BE2C (cell line): Measurements from ENCODE around the gene BRIP1.

Experiments
- DNase-seq: peaks from one replicate; pipeline ENCODE4 v3.0.0-alpha.2; 2020
- H3K27me3 ChIP-seq: fragments of 250-450 bp; sonication (Bioruptor Pico); 2 replicates; pipeline ENCODE4 v1.5.1; 2020; ENCODE audit warnings: mild to moderate bottlenecking
- H3K36me3 ChIP-seq: fragments of 250-450 bp; sonication (Bioruptor Pico); 2 replicates; pipeline ENCODE4 v1.5.1; 2020; ENCODE audit warnings: mild to moderate bottlenecking
- H3K4me1 ChIP-seq: fragments of 250-450 bp; sonication (Bioruptor Pico); 2 replicates; pipeline ENCODE4 v1.5.1; 2020
- H3K4me3 ChIP-seq: 2 replicates; pipeline ENCODE4 v1.5.1; 2011; ENCODE audit warnings: low read depth, low read length
- H3K9me3 ChIP-seq: fragments of 250-450 bp; sonication (Bioruptor Pico); 2 replicates; pipeline ENCODE4 v1.5.1; 2020
- CTCF ChIP-seq: IDR thresholded peaks from 2 replicates; pipeline ENCODE4 v1.5.1; 2012; ENCODE audit warnings: mild to moderate bottlenecking, low read depth, low read length

BRIP1 gene

DNA sequence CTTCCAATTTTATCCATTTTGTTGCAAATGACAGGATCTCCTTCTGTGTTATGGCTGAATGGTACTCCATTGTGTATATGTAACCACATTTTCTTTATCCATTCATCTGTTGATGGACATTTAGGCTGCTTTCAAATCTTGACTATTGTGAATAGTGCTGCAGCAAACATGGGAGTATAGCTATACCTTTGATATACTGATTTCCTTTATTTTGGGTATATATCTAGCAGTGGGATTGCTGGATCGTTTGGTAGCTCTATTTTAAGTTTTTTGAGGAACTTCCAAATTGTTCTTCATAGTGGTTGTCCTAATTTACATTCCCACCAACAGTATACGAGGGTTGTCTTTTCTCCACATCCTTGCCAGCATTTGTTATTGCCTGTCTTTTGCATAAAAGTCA, 67.8 kb downstream of the BRIP1 start:
- H3K27me3 ChIP-seq: no peaks in the 10 kb centered on the region
- H3K4me1 ChIP-seq: no peaks in the 10 kb centered on the region
- no peaks in the 10 kb centered on the region for H3K9me3 ChIP-seq
- H3K4me3 ChIP-seq: no peak overlapping the region
- TF ChIP-seq CTCF: no peak
- H3K36me3 ChIP-seq: peaks cover 10% of the 10 kb centered on the region
- DNase-seq: no peak

DNA sequence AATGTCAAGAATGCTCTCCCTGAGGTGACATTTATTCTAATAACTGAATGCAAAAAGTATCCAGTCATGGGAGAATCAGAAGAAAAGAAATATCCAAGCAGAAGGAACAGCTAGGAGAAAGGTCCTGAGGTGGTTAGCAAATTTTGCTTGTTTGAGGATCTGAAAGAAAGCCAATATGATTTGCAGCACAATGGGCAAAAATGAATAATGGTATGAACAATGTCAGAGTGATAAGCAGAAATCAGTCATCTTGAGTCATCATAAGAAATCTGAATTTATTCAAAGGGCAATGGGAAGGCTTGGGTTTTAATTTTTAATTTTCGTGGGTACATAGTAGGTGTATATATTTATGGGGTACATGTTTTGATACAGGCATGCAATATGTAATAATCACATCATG, 68.5 kb downstream of the BRIP1 start:
- no peak for TF ChIP-seq CTCF
- Histone ChIP-seq H3K4me1 (no peaks in the 10 kb centered on the region), H3K4me3 (no peak overlapping the region), H3K27me3 (no peaks in the 10 kb centered on the region), H3K9me3 (no peaks in the 10 kb centered on the region), H3K36me3 (peaks cover 13% of the 10 kb centered on the region)
- no peak for DNase-seq

DNA sequence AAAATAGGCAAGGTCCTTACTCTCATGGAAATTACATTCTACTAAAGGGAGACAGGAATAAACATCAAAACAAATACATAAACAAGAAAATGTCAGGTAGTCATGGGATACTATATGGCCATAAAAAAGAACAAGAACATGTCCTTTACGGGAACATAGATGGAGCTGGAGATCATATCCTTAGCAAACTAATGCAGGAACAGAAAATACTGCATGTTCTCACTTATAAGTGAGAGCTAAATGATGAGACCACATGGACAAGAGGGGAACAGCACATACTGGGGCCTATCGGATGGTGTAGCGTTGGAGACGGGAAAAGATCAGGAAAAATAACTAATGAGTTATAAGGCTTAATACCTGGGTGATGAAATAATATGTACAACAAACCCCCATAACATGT, 69.1 kb downstream of the BRIP1 start:
- TF ChIP-seq CTCF: no peak
- Histone ChIP-seq H3K27me3 (no peaks in the 10 kb centered on the region), H3K4me1 (no peaks in the 10 kb centered on the region), H3K4me3 (no peak overlapping the region), H3K36me3 (peaks cover 13% of the 10 kb centered on the region), H3K9me3 (no peaks in the 10 kb centered on the region)
- no peak for DNase-seq

DNA sequence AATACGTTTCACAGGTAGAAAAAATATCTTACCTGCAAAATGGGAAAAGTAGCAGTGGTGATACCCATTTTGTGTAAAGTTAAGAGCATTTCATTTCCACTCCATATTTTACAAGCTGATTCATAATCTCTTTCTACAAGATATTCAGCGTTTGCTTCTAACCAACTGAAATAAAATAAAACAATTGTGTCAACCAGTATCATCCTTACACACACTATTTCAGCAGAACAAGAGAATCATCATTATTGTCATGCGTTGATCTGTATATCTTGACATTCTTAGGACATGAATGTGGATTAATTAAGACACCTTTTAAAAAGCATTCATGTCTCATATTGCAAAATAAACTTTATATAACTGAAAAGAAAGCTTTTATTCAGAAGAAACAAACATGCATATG, 69.8 kb downstream of the BRIP1 start:
- no peaks in the 10 kb centered on the region for H3K4me1 ChIP-seq
- peaks cover 13% of the 10 kb centered on the region for H3K36me3 ChIP-seq
- H3K27me3 ChIP-seq: no peaks in the 10 kb centered on the region
- no peak for TF ChIP-seq CTCF
- DNase-seq: no peak
- H3K4me3 ChIP-seq: no peak overlapping the region
- no peaks in the 10 kb centered on the region for H3K9me3 ChIP-seq

DNA sequence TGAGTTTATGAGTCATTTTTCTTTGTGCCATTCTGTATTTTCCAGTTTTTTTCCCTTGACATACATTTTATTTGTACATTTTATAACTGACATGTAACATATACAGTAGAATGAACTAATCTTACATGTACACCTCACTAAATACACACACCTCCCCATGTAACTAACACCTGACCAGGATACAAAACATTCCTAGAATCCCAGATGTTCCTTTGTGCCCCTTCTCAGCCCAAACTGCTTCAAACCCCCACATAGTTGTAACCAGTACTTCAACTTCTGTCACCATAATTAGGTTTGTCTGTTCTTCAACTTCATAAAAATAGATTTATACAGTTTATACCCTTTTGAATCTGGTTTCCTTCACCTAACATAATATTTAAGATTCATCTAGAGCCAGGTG, 73.5 kb downstream of the BRIP1 start:
- no peaks in the 10 kb centered on the region for H3K4me1 ChIP-seq
- no peaks in the 10 kb centered on the region for H3K9me3 ChIP-seq
- no peak overlapping the region for H3K4me3 ChIP-seq
- H3K27me3 ChIP-seq: no peaks in the 10 kb centered on the region
- no peak for DNase-seq
- TF ChIP-seq CTCF: no peak
- peaks cover 4% of the 10 kb centered on the region; the same call in 1 of the 2 replicates for H3K36me3 ChIP-seq

DNA sequence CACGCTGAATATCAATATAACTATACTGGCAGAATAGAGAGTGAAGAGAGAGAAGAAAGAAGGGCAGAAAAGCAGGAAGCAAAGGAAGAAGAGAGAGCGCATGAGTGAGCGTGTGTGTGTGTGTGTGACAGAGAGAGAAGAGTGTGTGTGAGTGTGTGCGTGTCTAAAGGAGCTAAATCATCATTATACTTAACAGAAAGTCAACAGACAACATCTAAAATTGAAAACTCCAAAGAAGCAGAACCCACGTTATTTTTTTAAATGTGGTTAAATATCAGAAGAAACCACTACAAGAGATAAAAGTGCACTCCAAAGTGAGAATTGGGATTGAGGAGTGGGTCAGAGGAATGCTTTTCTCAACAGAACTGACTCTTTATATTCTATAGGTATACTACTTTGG, 77.2 kb downstream of the BRIP1 start:
- no peaks in the 10 kb centered on the region for H3K27me3 ChIP-seq
- no peak for DNase-seq
- peaks cover 2% of the 10 kb centered on the region; the same call in 1 of the 2 replicates for H3K4me1 ChIP-seq
- H3K9me3 ChIP-seq: no peaks in the 10 kb centered on the region
- H3K4me3 ChIP-seq: no peak overlapping the region
- no peak for TF ChIP-seq CTCF
- H3K36me3 ChIP-seq: peaks cover 4% of the 10 kb centered on the region; the same call in 1 of the 2 replicates
